Measurements from ENCODE around the gene ACER2. TPM values are rescaled to one million over a fixed set of nuclear protein-coding genes. Genes with fewer than 3 reads are reported as not detected.

Gene ACER2
- total and polyA plus RNA-seq, 2 of the 8 experiments (the other 6 are each of a cell fraction or from before 2014, with no cell fraction given): 7.4 to 8.8 TPM

DNA sequence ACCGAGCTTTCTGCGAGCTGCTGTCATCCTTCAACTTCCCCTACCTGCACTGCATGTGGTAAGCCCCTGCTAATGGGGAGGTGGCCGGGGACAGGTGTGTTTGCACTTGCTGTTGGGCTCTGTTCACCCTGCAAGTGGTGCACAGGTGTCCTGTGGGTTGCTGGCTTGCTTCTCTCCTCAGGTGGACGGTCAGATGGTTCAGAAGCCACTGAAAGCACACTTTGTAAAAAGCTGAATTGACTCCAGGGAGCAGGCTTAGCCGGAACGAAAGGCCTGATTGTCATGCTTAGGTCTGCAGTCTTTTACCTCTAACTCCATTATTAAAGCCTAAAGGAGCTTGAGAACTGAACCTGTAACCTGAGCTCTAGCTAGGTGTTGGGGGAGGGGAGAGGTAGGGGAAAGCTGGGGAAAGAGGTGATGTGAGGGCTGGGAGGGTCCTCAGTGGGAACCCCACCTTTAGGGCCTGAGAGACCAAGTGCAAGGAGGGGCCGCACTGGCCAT, 37.6 kb downstream of the ACER2 start:
- 28% methylated on average over 7 of the region's 7 CpGs; no CpG with 5 or more reads in 1 of the 2 experiments for WGBS, 2 experiments (ENCODE audit: extremely low coverage in 1 of 2, insufficient coverage in 1 of 2, insufficient read length in 1 of 2, insufficient replicate concordance in 2 of 2, low coverage in 1 of 2, low lambda C conversion rate in 2 of 2, missing lambda C conversion rate in 1 of 2)
- Histone ChIP-seq H3K18ac (ENCODE audit: extremely low read depth, low read length) (peak overlapping the region; percentile 63; the same call in 1 of the 2 replicates), H2AFZ (ENCODE audit: low read length) (no peak overlapping the region), H4K20me1 (replicated peaks in 1 of 2; ENCODE audit: control insufficient read depth in 1 of 2, insufficient read depth in 2 of 2, low read length in 2 of 2) (no peaks in the 10 kb centered on the region), H3K4ac (replicated peaks; ENCODE audit: insufficient read length, low read depth, low read length) (no peak overlapping the region), H3K27me3 (replicated peaks in 1 of 4; ENCODE audit: control insufficient read depth in 3 of 4, extremely low read depth in 1 of 4, insufficient read depth in 3 of 4, low read length in 3 of 4) (no peaks in the 10 kb centered on the region), H2BK12ac (ENCODE audit: low read depth, low read length) (peak overlapping the region; percentile 98; the same call in 1 of the 2 replicates), H4K8ac (ENCODE audit: extremely low read depth, insufficient read depth, low read length) (no peak overlapping the region), H3K36me3 (ENCODE audit: control insufficient read depth in 2 of 4, insufficient read depth in 4 of 4, low read length in 3 of 4) (peaks cover 0 to 14% (median 2%) of the 10 kb centered on the region in 4 experiments; a peak in 1 of 8 replicates), H3K4me2 (ENCODE audit: insufficient read depth in 1 of 2, low read depth in 2 of 2, low read length in 2 of 2) (peak overlapping the region; percentile 50 to 64), H3K27ac (ENCODE audit: low read depth, low read length) (peak overlapping the region; percentile 77; the same call in 1 of the 2 replicates), H2BK15ac (ENCODE audit: low read length) (no peak overlapping the region), H3K9ac (replicated peaks in 1 of 4; ENCODE audit: extremely low read depth in 1 of 4, low read depth in 3 of 4, low read length in 3 of 4) (no peak overlapping the region; a peak in 1 of 7 replicates), H3K23ac (ENCODE audit: insufficient read length) (no peak overlapping the region), H3K14ac (ENCODE audit: insufficient read length) (no peak overlapping the region), H3K23me2 (ENCODE audit: low read depth, low read length) (0 out of 2 replicates have a peak, but pooled peaks cover 5% of the 10 kb centered on the region), H3K4me3 (ENCODE audit: extremely low read depth in 1 of 4, insufficient read depth in 2 of 4, low read depth in 3 of 4, low read length in 4 of 4) (peak overlapping the region in 2 of 4 experiments; percentile 3 to 46; a peak in 3 of 8 replicates), H2BK5ac (ENCODE audit: low read depth, low read length) (peak overlapping the region; percentile 97), H4K5ac (ENCODE audit: insufficient read length, low read depth, low read length) (peak overlapping the region; percentile 27), H2AK5ac (ENCODE audit: low read depth, low read length) (0 out of 2 replicates have a peak overlapping the region, but pooled peaks have one; percentile 85), H2BK20ac (ENCODE audit: low read length) (peak overlapping the region; percentile 44; the same call in 1 of the 2 replicates), H3K79me1 (ENCODE audit: low read depth, low read length) (no peaks in the 10 kb centered on the region), H2BK120ac (replicated peaks; ENCODE audit: low read depth, low read length) (no peak overlapping the region), H3K56ac (replicated peaks; ENCODE audit: insufficient read length, low read depth, low read length) (no peak overlapping the region), H3K4me1 (replicated peaks in 1 of 4; ENCODE audit: control insufficient read depth in 3 of 4, insufficient read depth in 4 of 4, low read length in 3 of 4) (peaks cover 14 to 23% (median 19%) of the 10 kb centered on the region in 4 experiments), H3K79me2 (ENCODE audit: control insufficient read depth in 1 of 2, insufficient read depth in 2 of 2, low read length in 2 of 2) (no peaks in the 10 kb centered on the region), H3K9me3 (ENCODE audit: insufficient read depth in 2 of 2, low read depth in 1 of 2, low read length in 1 of 2) (no peaks in the 10 kb centered on the region), H4K91ac (replicated peaks; ENCODE audit: insufficient read length, low read length) (no peak overlapping the region)
- FAIRE-seq (peak; percentile 91), DNase-seq (ENCODE audit: low read depth in 1 of 2, low spot score in 2 of 2) (peak; percentile 56 to 67)
- ChIA-PET CTCF (ENCODE audit: partially characterized antibody) (interaction anchor here (0.9 to 1.2 kb wide), 3 partner anchors 26 to 397 kb away, joined by 3 to 4 read pairs (median 3); partner anchors contain the start of gene RRAGA), POLR2A (ENCODE audit: partially characterized antibody) (interaction anchor here (0.8 to 1.6 kb wide), 10 partner anchors 10 to 344 kb away, joined by 3 to 21 read pairs (median 6); partner anchors contain the start of gene RPS6)
- TF ChIP-seq SP4 (IDR thresholded peaks at IDR 0.05; ENCODE audit: low read length) (peak; percentile 47; the same call in 1 of the 2 replicates), CREB1 (IDR thresholded peaks at IDR 0.05) (no peak), NANOG (IDR thresholded peaks at IDR 0.05; ENCODE audit: insufficient read depth, low read depth, low read length, poor library complexity, severe bottlenecking) (no peak), RBBP5 (IDR thresholded peaks at IDR 0.05; ENCODE audit: borderline replicate concordance, low read depth, low read length) (peak; percentile 64; the same call in 1 of the 2 replicates), SUZ12 (IDR thresholded peaks at IDR 0.05; ENCODE audit: low read length) (no peak), EZH2 (IDR thresholded peaks at IDR 0.05; ENCODE audit: low read depth, low read length, severe bottlenecking) (no peak), BRCA1 (IDR thresholded peaks at IDR 0.05; ENCODE audit: low read depth, low read length) (no peak)
- TF ChIP-seq, protein P1, sequence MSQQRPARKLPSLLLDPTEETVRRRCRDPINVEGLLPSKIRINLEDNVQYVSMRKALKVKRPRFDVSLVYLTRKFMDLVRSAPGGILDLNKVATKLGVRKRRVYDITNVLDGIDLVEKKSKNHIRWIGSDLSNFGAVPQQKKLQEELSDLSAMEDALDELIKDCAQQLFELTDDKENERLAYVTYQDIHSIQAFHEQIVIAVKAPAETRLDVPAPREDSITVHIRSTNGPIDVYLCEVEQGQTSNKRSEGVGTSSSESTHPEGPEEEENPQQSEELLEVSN (IDR thresholded peaks at IDR 0.05): no peak
- TF ChIP-seq, protein P2, sequence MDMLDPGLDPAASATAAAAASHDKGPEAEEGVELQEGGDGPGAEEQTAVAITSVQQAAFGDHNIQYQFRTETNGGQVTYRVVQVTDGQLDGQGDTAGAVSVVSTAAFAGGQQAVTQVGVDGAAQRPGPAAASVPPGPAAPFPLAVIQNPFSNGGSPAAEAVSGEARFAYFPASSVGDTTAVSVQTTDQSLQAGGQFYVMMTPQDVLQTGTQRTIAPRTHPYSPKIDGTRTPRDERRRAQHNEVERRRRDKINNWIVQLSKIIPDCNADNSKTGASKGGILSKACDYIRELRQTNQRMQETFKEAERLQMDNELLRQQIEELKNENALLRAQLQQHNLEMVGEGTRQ (IDR thresholded peaks at IDR 0.05; ENCODE audit: low read length): no peak
- TF ChIP-seq, protein P3, sequence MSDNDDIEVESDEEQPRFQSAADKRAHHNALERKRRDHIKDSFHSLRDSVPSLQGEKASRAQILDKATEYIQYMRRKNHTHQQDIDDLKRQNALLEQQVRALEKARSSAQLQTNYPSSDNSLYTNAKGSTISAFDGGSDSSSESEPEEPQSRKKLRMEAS (IDR thresholded peaks at IDR 0.05): 0 out of 2 replicates have a peak, but pooled peaks have one; percentile 32

Data from H1 (cell line).